ENCODE measurements around the gene DRC7. TPM values are rescaled to one million over a fixed set of nuclear protein-coding genes. Genes with fewer than 3 reads are reported as not detected.

The DRC7 gene
- total RNA-seq, 1 experiment from 2014 or later = not detected

DNA sequence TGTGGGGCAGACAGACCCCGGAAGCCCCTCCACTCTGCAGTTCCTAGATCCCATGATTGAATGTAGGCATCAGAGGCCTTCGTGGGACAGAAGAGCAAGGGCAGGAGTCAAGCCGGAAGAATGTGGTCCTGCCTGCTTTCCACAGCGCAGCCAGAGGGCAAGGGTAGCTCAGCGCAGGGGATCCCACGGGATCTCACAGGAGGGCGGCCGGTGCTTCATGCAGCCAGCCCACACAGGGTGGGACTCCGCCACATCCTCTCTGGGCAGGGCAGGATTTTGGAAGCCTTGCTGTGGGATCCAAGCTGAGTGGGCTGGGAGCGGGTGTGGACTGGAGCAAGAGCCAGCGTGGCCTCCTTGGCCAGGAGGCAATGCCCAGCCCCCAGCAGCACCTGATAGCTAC lies 54.0 kb downstream of the DRC7 start (continued):
- TF ChIP-seq ZNF423 (CRISPR knock-in tag; IDR thresholded peaks at IDR 0.05) (no peak), FOXK1 (CRISPR knock-in tag; IDR thresholded peaks at IDR 0.05) (no peak), IRF2 (CRISPR knock-in tag; IDR thresholded peaks at IDR 0.05; ENCODE audit: borderline replicate concordance, low read depth) (no peak), E2F1 (CRISPR knock-in tag; IDR thresholded peaks at IDR 0.05) (no peak), ZNF121 (CRISPR knock-in tag; IDR thresholded peaks at IDR 0.05) (no peak), JUN (CRISPR knock-in tag; IDR thresholded peaks at IDR 0.05) (no peak), ATF1 (CRISPR knock-in tag; IDR thresholded peaks at IDR 0.05) (no peak), TCF7 (CRISPR knock-in tag; IDR thresholded peaks at IDR 0.05; ENCODE audit: low read depth) (no peak)
- TF ChIP-seq, protein P1, sequence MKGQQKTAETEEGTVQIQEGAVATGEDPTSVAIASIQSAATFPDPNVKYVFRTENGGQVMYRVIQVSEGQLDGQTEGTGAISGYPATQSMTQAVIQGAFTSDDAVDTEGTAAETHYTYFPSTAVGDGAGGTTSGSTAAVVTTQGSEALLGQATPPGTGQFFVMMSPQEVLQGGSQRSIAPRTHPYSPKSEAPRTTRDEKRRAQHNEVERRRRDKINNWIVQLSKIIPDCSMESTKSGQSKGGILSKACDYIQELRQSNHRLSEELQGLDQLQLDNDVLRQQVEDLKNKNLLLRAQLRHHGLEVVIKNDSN (CRISPR knock-in tag; IDR thresholded peaks at IDR 0.05) = no peak

DNA sequence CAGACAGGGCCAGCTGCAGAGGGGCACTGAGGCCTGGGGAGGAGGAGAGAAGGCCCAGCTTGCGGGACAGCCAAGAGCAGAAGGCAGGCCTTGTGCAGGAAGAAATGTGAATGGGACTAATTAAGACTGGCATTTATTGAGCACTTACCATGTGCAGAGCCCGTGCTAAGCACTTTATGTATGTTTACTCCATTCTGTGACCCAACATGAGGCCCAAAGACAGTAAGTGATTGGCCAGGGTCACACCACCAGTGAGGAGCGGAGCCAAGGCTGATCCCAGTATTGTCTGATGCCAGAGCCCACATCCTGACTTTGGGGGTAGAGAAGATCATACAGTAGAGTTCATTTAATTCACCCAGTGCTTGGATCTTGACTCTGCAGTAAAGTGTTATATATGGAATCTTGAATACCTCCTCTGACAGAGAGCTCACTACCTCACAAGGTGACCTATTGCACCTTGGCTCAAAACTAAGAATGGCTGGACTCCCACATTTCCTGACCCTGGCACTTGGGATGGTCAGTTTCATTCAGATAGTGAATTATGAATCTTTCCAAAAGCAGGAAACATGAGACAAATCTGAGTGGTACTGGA lies 54.6 kb downstream of the DRC7 start:
- Mint-ChIP-seq H3K27me3 (ENCODE audit: low read depth) (no peaks in the 10 kb centered on the region), H3K9me3 (no peaks in the 10 kb centered on the region), H3K36me3 (0 out of 2 replicates have a peak, but pooled peaks cover 3% of the 10 kb centered on the region), H3K4me1 (no peaks in the 10 kb centered on the region), H3K27ac (no peak overlapping the region), H3K4me3 (no peak overlapping the region)
- no peak for ATAC-seq
- TF ChIP-seq E2F5 (CRISPR knock-in tag; IDR thresholded peaks at IDR 0.05) = no peak
- TF ChIP-seq STAT6 (CRISPR knock-in tag; conservative IDR thresholded peaks at IDR 0.05; ENCODE audit: low read depth) = no peak
- TF ChIP-seq KAT7 (CRISPR knock-in tag; IDR thresholded peaks at IDR 0.05; ENCODE audit: borderline replicate concordance) = no peak
- TF ChIP-seq ZSCAN18 (CRISPR knock-in tag; IDR thresholded peaks at IDR 0.05) = no peak
- TF ChIP-seq FOXJ3 (CRISPR knock-in tag; IDR thresholded peaks at IDR 0.05; ENCODE audit: borderline replicate concordance) = no peak
- TF ChIP-seq, protein P2, sequence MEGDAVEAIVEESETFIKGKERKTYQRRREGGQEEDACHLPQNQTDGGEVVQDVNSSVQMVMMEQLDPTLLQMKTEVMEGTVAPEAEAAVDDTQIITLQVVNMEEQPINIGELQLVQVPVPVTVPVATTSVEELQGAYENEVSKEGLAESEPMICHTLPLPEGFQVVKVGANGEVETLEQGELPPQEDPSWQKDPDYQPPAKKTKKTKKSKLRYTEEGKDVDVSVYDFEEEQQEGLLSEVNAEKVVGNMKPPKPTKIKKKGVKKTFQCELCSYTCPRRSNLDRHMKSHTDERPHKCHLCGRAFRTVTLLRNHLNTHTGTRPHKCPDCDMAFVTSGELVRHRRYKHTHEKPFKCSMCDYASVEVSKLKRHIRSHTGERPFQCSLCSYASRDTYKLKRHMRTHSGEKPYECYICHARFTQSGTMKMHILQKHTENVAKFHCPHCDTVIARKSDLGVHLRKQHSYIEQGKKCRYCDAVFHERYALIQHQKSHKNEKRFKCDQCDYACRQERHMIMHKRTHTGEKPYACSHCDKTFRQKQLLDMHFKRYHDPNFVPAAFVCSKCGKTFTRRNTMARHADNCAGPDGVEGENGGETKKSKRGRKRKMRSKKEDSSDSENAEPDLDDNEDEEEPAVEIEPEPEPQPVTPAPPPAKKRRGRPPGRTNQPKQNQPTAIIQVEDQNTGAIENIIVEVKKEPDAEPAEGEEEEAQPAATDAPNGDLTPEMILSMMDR (IDR thresholded peaks at IDR 0.05) = no peak
- TF ChIP-seq NFYB (CRISPR knock-in tag; conservative IDR thresholded peaks at IDR 0.05; ENCODE audit: low read depth) = no peak
- TF ChIP-seq, protein P3, sequence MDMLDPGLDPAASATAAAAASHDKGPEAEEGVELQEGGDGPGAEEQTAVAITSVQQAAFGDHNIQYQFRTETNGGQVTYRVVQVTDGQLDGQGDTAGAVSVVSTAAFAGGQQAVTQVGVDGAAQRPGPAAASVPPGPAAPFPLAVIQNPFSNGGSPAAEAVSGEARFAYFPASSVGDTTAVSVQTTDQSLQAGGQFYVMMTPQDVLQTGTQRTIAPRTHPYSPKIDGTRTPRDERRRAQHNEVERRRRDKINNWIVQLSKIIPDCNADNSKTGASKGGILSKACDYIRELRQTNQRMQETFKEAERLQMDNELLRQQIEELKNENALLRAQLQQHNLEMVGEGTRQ (CRISPR knock-in tag; IDR thresholded peaks at IDR 0.05) = no peak
- TF ChIP-seq CDX4 (CRISPR knock-in tag; IDR thresholded peaks at IDR 0.05; ENCODE audit: borderline replicate concordance) = no peak
- no peak for TF ChIP-seq ERG (CRISPR knock-in tag; IDR thresholded peaks at IDR 0.05)
- ChIA-PET CTCF (interaction anchor here (0.5 to 1.2 kb wide), 2 partner anchors 8 to 191 kb away, joined by 3 to 4 read pairs; no protein-coding TSS in a partner anchor), POLR2A (no interaction called here)
- no peak for DNase-seq (ENCODE audit: low spot score)

All from WTC11 (cell line).